ENCODE data around the gene METTL15. TPM values are rescaled to one million over a fixed set of nuclear protein-coding genes. Genes with fewer than 3 reads are reported as not detected.
"Not testable (repeated sequence)": the region's sequence is repeated elsewhere in the genome, so short reads cannot be mapped to it uniquely, and the experiment has no call there.

The METTL15 gene
- total and polyA plus RNA-seq, 4 donors: 3.4 to 36.3 (median 9.0) TPM

- TF ChIP-seq CTCF (IDR thresholded peaks at IDR 0.05; ENCODE audit: control extremely low read depth, extremely low read depth): no peak
- no peak for DNase-seq
- no peak for ATAC-seq (ENCODE audit: insufficient read depth, low FRiP score)
- no peak overlapping the region for H3K27ac ChIP-seq (ENCODE audit: low read depth in 1 of 2, low read length in 1 of 2)
- H3K36me3 ChIP-seq (ENCODE audit: control insufficient read depth in 4 of 4, insufficient read depth in 4 of 4, low read length in 4 of 4): peaks cover 0 to 2% (median 2%) of the 10 kb centered on the region in 4 donors
- no peaks in the 10 kb centered on the region for H3K9me3 ChIP-seq (ENCODE audit: control insufficient read depth in 4 of 4, insufficient read depth in 3 of 4, low read length in 3 of 4)
- 89 to 98% methylated on average over 1 of the region's 1 CpG for WGBS, 2 donors
- H3K9ac ChIP-seq (ENCODE audit: insufficient read depth in 1 of 2, low read length in 2 of 2): no peak overlapping the region
- H3K4me3 ChIP-seq: no peak overlapping the region
- H3K4me1 ChIP-seq (ENCODE audit: control insufficient read depth in 5 of 5, insufficient read depth in 5 of 5, low read length in 5 of 5): no peaks in the 10 kb centered on the region
- no peaks in the 10 kb centered on the region for H3K27me3 ChIP-seq (ENCODE audit: control insufficient read depth in 3 of 3, insufficient read depth in 3 of 3, low read length in 2 of 3)
Observed at GRCh38 chr11:28289444-28289843, 181.3 kb downstream of the METTL15 start.

GRCh38 chr11:28290995-28291394 lies 182.8 kb downstream of the METTL15 start:
- not testable (repeated sequence) for DNase-seq; H3K36me3 ChIP-seq (ENCODE audit: control insufficient read depth in 4 of 4, insufficient read depth in 4 of 4, low read length in 4 of 4); H3K27me3 ChIP-seq (ENCODE audit: control insufficient read depth in 3 of 3, insufficient read depth in 3 of 3, low read length in 2 of 3); H3K4me1 ChIP-seq (ENCODE audit: control insufficient read depth in 5 of 5, insufficient read depth in 5 of 5, low read length in 5 of 5); H3K4me3 ChIP-seq; ATAC-seq (ENCODE audit: insufficient read depth, low FRiP score); H3K9me3 ChIP-seq (ENCODE audit: control insufficient read depth in 4 of 4, insufficient read depth in 3 of 4, low read length in 3 of 4); H3K9ac ChIP-seq (ENCODE audit: insufficient read depth in 1 of 2, low read length in 2 of 2); H3K27ac ChIP-seq (ENCODE audit: low read depth in 1 of 2, low read length in 1 of 2)
- WGBS, 2 donors: 93 to 98% methylated on average over 7 of the region's 7 CpGs

GRCh38 chr11:28296426-28296825 lies 188.2 kb downstream of the METTL15 start:
- no peak for TF ChIP-seq CTCF (IDR thresholded peaks at IDR 0.05; ENCODE audit: control extremely low read depth, extremely low read depth)
- no peak overlapping the region for H3K27ac ChIP-seq (ENCODE audit: low read depth in 1 of 2, low read length in 1 of 2)
- no peak overlapping the region for H3K4me3 ChIP-seq
- no peaks in the 10 kb centered on the region for H3K9me3 ChIP-seq (ENCODE audit: control insufficient read depth in 4 of 4, insufficient read depth in 3 of 4, low read length in 3 of 4)
- ATAC-seq (ENCODE audit: insufficient read depth, low FRiP score) (no peak), DNase-seq (no peak)
- H3K9ac ChIP-seq (ENCODE audit: insufficient read depth in 1 of 2, low read length in 2 of 2): no peak overlapping the region
- no peaks in the 10 kb centered on the region for H3K4me1 ChIP-seq (ENCODE audit: control insufficient read depth in 5 of 5, insufficient read depth in 5 of 5, low read length in 5 of 5)
- 95% methylated on average over 2 of the region's 2 CpGs for WGBS, 2 donors
- H3K36me3 ChIP-seq (ENCODE audit: control insufficient read depth in 4 of 4, insufficient read depth in 4 of 4, low read length in 4 of 4): peaks cover 0 to 5% (median 3%) of the 10 kb centered on the region in 4 donors
- no peaks in the 10 kb centered on the region for H3K27me3 ChIP-seq (ENCODE audit: control insufficient read depth in 3 of 3, insufficient read depth in 3 of 3, low read length in 2 of 3)

GRCh38 chr11:28298209-28298608 lies 190.0 kb downstream of the METTL15 start:
- H3K4me1 ChIP-seq (ENCODE audit: control insufficient read depth in 5 of 5, insufficient read depth in 5 of 5, low read length in 5 of 5): no peaks in the 10 kb centered on the region
- peaks cover 3 to 5% (median 3%) of the 10 kb centered on the region in 4 donors for H3K36me3 ChIP-seq (ENCODE audit: control insufficient read depth in 4 of 4, insufficient read depth in 4 of 4, low read length in 4 of 4)
- no peak overlapping the region for H3K27ac ChIP-seq (ENCODE audit: low read depth in 1 of 2, low read length in 1 of 2)
- H3K4me3 ChIP-seq: no peak overlapping the region
- DNase-seq: no peak
- H3K9me3 ChIP-seq (ENCODE audit: control insufficient read depth in 4 of 4, insufficient read depth in 3 of 4, low read length in 3 of 4): no peaks in the 10 kb centered on the region
- WGBS, 2 donors: 97 to 98% methylated on average over 3 of the region's 3 CpGs
- H3K27me3 ChIP-seq (ENCODE audit: control insufficient read depth in 3 of 3, insufficient read depth in 3 of 3, low read length in 2 of 3): no peaks in the 10 kb centered on the region
- ATAC-seq (ENCODE audit: insufficient read depth, low FRiP score): no peak
- TF ChIP-seq CTCF (IDR thresholded peaks at IDR 0.05; ENCODE audit: control extremely low read depth, extremely low read depth): no peak
- H3K9ac ChIP-seq (ENCODE audit: insufficient read depth in 1 of 2, low read length in 2 of 2): no peak overlapping the region
